OCI-M2 (cell line): ENCODE measurements around the gene SYNJ2.
"Not testable (repeated sequence)": the region's sequence is repeated elsewhere in the genome, so short reads cannot be mapped to it uniquely, and the experiment has no call there.

Source experiments
- DNase-seq: peaks from one replicate; lab custom pipeline; 2025; ENCODE audit not compliant: unreplicated experiment; lab: John Stamatoyannopoulos, UW

SYNJ2 gene, protein sequence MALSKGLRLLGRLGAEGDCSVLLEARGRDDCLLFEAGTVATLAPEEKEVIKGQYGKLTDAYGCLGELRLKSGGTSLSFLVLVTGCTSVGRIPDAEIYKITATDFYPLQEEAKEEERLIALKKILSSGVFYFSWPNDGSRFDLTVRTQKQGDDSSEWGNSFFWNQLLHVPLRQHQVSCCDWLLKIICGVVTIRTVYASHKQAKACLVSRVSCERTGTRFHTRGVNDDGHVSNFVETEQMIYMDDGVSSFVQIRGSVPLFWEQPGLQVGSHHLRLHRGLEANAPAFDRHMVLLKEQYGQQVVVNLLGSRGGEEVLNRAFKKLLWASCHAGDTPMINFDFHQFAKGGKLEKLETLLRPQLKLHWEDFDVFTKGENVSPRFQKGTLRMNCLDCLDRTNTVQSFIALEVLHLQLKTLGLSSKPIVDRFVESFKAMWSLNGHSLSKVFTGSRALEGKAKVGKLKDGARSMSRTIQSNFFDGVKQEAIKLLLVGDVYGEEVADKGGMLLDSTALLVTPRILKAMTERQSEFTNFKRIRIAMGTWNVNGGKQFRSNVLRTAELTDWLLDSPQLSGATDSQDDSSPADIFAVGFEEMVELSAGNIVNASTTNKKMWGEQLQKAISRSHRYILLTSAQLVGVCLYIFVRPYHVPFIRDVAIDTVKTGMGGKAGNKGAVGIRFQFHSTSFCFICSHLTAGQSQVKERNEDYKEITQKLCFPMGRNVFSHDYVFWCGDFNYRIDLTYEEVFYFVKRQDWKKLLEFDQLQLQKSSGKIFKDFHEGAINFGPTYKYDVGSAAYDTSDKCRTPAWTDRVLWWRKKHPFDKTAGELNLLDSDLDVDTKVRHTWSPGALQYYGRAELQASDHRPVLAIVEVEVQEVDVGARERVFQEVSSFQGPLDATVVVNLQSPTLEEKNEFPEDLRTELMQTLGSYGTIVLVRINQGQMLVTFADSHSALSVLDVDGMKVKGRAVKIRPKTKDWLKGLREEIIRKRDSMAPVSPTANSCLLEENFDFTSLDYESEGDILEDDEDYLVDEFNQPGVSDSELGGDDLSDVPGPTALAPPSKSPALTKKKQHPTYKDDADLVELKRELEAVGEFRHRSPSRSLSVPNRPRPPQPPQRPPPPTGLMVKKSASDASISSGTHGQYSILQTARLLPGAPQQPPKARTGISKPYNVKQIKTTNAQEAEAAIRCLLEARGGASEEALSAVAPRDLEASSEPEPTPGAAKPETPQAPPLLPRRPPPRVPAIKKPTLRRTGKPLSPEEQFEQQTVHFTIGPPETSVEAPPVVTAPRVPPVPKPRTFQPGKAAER (N-terminal part only)

DNA sequence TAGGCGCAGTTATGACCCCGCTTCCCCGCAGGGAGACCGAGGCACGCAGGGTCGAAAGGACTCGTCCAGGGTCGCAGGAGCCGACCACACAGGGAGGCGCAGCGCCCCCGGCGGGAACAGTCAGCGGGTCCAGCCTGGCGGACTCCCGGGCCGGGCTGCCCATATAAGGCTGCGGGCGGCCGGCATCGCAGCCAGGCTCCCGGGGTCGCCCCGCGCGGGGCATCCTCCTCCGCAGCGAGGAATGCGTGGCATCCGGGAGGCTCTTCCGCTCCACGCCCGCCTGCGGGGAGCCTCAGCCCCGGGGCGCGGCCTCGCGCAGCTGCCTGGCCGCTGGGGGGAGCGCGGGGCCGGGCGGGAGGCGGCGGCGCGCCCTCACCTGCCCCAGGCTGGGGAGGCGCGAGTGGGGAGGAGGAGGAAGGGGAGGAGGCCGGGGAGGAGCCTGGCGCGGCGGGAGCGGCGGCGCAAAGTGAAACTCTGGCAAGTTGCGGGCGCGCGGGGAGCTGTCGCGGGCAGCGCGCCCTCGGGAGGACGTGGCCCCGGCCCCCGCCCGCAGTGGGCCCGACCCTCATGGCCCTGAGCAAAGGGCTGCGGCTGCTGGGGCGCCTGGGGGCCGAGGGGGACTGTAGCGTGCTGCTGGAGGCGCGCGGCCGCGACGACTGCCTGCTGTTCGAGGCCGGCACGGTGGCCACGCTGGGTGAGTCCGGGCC is at the start of gene SYNJ2:
TSS of gene SYNJ2 (plus strand) at position 469 of the 707 bp plus-strand sequence. CDS start at position 568, 99 bp downstream.
- DNase-seq = no peak

DNA sequence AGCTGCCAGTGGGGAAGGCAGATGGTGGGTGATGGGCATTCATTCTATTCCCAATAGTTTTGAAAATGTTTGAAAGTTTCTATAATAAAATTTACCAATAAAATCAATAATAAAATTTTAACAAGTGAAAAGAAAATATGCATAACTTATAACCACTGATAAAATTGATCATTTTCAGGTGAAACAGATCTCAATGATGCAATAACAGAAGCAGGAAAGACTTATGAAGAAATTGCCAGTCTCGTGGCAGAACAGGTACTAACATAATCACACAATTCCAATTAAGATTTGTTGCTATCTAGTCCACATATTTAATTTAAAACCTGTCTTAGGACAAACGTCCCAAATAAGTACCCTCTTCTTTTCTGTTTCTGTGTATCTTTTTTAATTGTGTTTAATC is 45.9 kb upstream of the SYNJ2 start:
- DNase-seq = no peak

DNA sequence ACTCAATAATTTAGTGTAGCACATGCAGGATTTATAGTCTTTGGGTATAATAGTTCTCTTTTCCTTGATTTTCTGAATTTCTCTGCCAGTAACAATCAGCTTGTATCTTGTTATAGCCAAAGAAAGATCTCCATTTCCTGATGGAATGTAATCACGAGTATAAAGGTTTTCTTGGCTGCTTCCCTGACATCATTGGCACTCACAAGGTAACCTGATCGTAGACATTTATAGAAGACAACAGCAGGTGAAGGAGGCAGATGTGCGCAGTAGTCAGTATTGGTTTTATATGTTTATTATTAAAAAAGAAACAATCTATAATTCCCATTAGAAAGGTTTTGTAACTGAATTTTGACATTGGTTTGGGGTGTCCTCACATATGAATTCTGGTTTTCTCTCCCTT is 44.3 kb upstream of the SYNJ2 start:
- no peak for DNase-seq

DNA sequence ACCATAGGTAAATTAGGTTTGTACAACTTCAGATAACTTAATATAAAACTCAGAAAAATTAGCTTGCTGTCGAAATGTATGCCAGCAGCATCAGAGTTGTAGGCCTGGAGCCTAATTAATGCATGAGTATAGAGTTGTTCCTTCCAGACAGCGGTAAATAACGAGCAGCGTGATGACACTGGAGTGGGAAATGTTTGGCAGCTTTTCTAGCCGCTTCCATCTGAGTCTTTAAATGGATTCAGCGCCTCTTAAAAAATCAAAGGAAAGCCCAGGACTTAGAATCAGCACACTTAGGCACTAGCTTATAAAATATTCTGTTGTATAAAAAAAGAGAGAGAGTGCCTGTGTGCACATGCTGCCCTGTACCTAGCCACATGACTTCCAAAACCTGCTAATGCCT is 43.7 kb upstream of the SYNJ2 start:
- DNase-seq = no peak

DNA sequence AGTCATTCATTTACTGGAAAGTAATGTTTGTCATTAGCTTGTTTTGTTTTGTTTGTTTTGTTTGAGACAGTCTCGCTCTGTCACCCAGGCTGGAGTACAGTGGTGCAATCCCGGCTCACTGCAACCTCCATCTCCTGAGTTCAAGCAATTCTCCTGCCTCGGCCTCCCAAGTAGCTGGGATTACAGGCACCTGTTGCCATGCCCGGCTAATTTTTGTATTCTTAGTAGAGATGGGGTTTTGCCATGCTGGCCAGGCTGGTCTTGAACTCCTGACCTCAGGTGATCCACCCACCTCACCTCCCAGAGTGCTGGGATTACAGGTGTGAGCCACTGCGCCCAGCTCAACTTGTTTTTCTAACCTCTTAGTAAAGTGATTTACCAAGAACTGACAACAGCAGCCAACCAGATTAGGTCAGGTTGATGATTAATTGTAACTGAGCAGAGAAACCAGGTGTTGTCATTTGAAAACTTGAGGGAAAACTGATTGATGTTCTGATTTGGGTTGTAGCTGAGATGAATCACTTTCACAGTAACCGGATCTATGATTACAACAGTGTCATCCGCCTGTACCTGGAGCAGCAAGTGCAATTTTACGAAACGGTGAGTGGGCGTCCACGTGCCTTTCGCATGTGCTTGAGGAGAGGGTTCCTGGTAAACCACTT is 41.2 kb upstream of the SYNJ2 start:
- DNase-seq = not testable (repeated sequence)

DNA sequence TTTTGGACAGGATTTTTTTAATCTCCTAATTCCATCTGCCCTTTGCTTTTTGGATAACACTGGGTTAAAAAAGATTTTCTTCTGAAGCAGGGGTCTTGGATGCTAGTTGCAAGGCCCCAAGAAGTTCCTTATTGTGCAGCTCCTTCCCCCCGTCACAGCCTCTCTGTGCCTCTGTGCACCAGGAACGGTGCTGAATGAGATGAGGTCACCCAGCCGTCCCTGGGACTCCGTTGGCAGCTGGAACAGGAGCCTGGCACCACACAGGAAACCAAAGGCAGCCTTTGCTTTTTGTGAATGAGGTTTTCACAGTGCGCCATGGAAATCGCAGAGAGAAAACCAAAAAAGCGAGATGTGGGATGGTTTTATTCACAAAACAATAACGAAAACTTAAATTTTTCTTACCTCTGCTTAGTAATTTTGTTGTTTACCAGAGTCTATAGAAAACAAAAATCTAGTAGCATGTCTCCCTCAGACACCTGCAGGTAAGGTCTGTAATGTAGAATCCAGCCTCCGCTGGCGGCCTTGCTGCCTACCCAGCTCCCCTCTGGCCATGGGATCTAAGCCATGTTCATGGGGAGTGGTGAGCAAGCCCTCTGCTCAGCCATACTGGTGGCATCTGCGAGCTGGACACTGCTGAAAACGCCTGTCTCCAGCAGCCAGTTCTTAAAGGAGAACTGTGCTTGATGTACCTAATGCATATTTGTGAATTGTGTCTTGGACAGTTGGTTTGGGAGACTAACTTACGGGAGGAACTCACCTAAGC is 40.4 kb upstream of the SYNJ2 start:
- DNase-seq = no peak

DNA sequence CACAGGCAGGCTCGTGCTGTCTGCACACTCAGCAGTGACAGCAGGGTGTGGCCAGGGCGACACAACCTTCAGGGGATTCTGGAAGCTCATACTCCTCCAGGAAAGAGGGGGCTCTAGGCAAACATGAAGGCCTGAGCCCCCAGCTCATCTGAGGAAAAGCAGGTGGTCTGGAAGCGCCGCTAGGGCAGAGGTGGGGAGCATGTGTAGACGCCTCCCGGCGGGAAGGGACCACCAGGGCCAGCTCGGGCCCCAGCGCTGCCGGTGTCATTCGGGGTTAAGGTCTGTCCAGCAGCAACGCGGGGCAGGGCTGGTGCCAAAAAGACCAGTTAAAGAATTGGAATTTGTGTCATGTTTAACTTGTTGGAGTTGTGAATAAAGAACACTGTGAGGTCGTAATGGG is 39.3 kb upstream of the SYNJ2 start:
- no peak for DNase-seq

DNA sequence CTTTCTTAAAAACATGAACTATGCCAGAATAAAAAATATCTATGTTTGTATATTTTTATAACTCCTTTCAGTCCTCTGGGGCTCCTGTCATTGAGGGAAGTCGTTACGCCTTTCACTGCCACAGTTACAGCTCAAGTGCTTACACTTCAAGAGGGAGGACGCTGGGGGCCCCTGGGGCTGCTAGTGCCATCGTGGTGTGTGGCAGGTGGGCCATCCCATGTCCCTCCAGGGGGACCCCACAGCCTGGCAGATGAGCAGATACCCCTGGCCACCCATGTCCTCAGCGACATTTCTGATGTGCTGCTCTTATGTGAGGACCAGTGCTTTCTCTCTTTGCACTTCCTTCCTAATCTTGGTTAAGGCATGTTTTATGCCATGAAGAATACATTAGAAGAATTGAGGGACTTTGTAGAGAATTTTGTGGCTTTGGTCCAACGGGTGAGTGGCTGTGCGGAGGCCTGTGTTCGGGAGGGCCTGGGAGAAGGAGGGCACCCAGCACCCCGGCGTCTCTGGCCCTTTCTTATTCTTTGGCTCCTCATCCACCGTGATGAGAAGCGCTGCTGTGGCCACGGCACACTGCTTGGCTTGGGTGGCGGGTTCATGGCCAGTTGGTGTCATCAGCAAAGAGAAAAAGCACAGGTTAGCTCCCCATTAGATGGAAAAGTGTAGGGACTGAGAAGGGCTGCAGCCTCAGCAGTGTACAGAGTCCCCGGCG is 38.3 kb upstream of the SYNJ2 start:
- DNase-seq = no peak

DNA sequence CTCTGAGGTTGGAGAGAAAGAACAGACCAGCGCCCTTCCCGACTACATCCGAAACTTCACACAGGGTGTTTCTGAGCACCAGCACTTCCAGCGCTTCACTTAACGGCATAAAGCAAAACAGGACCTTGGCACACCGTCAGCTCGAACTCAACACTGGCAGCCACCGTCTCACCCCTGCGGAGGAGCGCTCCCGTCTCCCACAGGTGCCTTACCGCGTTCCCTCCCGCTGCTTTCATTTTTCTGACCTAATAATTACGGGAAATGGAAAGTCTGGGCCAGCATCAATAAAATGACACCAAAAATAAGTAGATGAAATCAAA is 37.7 kb upstream of the SYNJ2 start:
- no peak for DNase-seq

DNA sequence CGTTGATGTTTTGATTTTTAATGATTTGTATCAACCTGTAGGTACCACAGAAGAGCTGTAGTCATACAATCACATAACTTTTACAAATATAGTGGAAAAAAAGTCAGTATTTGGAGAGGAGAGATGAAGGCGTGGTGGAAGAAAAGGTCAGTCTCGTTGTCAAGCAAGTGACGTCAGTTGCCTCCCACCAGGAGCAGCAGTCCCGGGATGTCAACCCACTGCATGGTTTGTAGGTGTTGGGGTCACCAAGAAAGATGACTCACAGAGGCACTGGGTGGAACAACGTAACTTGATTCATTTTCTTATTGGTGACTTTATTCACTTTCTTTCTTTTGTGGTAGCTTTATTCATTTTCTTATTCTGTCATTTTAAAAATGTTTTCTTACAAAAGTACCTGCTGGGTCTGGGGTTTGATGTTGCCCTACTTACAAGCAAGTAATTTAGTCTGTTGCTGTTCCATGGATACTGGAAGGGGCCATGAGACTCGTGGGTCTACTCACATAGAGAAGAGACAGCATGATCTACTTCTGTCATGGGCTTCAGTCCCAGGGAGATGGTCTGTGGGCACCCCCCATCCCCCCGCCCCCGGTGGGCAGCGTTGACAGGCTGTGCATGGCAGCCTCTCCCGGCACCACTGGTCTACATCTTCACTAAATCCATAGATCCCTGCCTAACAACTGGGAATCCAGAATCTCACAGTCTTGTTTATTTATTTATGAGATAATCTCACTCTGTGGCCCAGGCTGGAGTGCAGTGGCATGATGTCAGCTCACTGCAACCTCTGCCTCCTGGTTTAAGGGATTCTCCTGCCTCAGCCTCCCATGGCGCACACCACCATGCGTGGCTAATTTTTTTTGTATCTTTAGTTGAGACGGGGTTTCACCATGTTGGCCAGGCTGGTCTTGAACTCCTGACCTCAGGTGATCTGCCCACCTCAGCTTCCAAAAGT is 36.4 kb upstream of the SYNJ2 start:
- DNase-seq = no peak

DNA sequence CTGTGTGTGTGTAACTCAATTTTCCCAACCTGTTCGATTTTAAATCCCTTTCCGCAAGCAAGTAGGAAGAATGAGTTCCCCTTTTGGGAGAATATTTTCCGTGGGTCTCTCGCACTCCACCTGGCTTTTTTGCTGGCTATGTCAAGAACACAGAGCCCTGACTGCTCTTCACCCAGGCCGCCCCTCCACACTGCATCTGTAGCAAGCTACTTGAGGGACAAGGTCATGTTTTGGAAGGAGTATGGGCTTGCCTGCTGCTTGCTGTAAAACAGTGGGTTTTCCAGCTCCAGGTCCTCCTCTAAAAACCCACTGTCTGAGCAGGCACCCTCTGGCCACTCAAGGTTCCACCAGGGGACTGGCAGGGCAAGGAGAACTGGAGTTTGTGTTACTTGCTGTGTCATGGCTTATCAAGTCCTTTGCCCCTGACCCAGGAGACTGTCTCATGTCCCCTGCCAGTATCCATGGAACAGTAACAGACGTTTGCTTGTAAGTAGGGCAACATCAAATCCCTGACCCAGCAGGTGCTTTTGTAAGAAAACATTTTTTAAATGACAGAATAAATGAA is 35.5 kb upstream of the SYNJ2 start:
- no peak for DNase-seq

DNA sequence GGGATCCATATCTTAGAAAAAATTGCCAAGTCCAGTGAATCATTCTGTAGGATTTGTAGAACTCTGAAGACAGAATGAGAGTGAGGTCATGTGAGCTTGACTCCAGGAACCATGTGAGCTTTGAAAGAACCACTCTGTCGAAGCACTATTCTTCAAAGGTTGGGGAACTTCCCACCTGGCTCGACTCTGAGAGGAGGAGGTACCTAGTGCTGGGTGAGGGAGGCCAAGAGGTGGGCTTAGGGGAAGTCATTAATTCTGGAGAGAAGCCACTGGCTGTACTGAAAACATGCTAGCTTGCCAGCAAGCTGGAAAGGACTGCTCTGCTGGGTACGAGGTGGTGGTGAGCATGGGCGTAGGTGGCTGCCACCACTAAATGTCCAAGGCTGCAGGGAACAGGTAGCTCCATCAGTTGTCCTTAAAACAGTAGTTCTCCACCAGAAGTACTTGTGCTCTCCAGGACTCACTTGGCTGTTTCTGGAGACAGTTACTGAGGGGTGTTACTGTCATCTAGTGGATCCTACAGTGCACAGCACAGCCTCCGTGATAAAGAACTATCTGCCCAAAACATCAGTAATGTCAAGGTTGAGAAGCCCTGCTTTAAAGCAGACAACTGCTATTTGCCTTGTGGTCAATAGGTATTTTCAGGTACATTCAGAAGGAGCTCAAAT is 34.7 kb upstream of the SYNJ2 start:
- no peak for DNase-seq

DNA sequence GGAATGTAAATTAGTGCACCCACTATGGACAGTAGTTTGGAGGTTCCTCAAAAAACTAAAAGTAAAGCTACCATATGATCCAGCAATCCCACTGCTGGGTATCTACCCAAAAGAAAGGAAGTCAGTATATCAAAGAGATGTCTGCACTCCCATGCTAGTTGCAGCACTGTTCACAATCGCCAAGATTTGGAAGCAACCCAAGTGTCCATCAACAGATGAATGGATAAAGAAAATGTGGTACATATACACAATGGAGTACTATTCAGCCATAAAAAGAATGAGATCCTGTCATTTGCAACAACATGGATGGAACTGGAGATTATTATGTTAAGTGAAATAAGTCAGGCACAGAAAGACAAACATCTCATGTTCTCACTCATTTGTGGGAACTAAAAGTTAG is 30.8 kb upstream of the SYNJ2 start:
- not testable (repeated sequence) for DNase-seq

DNA sequence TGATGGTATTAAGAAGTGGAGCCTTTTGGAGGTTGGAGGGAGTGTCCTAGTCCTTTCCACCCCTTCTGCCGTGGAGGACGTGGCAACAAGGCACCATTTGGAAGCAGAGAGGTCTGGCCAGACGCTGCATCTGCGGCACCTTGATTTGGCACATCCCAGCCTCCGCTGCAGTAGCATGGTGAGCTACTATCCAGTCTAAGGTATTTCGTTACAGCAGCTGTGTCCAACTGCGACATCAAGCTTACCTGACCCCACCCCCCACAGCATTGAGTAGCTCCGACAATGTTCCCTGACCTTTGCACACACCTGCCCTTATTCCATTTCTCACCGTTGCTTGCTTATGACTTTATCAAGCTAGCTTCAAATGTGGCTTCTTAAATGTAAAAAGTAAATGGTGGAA is 29.8 kb upstream of the SYNJ2 start:
- DNase-seq = no peak

DNA sequence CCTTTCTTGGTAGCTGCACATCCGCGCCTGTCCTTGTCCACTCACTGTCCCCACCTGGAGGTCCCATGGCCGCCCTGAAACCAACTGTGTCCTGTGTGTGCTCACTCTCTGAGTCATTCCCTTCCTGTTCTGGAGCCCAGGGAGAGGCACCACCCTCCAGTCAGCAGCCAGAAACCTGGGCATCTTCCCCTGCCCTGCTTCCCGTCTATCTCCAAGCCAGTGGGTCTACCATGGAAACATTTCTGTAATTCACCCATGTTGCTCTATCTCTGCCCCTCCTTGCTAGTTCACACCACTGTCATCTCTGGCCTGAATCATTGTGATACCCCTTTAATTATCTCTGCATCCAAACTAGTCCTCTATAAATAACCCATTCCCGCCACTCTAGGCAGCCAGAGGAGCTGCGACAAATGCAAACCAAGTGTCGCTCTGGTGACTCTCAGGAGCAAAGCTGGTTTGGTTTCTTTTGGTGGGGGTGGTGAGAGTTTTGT is 28.8 kb upstream of the SYNJ2 start:
- DNase-seq = no peak

DNA sequence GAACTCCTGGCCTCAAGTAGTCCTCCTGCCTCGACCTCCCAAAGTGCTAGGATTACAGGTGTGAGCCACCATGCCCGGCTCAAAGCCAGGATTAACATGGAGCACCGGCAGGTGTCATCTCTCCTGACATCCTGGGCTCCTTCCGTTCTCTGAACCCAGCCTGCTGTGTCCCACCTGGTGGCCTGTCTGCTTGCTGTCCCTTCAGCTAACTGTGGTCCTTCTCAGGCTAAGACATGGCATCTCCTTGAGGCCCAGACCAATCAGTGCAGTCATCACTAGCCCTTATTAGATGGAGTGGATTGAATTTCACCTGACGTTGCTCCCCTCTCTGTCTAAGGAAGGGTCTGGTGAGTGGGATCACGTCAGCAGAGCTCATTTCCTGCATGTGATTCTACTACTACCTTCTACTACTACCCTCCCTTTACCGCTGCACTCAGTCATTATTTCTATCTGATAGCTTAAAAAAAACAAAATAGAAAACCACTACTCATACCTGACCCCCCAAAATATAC is 28.0 kb upstream of the SYNJ2 start:
- DNase-seq = no peak
